Activated T-cell treated with anti-CD3 and anti-CD28 coated beads for 24 hours (primary cell): Measurements from ENCODE around the gene TOR1A.
"Not testable (repeated sequence)": the region's sequence is repeated elsewhere in the genome, so short reads cannot be mapped to it uniquely, and the experiment has no call there.

Source experiments
- DNase-seq: peaks from one replicate; pipeline ENCODE4 v3.0.0-alpha.2; 2020; ENCODE audit warnings: low read depth

The TOR1A gene

DNA sequence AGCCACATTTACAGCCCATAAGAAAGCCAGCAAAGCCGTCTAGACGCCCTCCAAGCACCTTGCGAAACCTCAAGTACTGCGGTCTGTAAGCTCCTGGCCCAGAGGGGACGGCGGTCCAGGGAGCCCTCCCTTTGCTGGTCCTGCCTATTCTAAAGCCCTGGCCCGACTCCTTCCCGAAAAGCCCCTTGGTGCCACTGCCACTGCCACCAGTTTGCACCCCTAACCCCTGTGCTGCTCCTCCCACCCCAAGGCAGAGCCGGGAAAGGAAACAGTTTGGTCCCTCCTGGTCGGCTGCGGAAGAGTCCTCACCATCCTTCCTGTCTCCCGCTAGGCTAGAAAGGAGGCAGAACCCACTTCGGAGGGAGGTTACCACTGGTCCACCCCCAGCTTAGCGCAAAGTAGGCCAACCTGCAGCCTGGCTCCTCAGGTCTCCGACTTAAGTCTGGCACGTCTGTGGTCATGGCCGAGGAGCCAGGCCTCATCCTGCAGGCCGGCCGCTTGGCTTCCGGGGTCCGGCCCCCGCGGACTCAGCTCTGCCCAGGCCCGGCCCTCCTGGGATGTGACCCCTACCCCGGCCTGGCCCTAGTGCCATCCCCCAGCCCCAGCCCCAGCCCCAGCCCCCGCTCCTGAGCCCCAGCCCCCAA is 916 bp downstream of the TOR1A start:
- DNase-seq = no peak

- DNase-seq = no peak
Measured at GRCh38 chr9:129816501-129817435, 7.2 kb downstream of the TOR1A start.

- DNase-seq = no peak
Measured at GRCh38 chr9:129815278-129815677, 8.7 kb downstream of the TOR1A start.

DNA sequence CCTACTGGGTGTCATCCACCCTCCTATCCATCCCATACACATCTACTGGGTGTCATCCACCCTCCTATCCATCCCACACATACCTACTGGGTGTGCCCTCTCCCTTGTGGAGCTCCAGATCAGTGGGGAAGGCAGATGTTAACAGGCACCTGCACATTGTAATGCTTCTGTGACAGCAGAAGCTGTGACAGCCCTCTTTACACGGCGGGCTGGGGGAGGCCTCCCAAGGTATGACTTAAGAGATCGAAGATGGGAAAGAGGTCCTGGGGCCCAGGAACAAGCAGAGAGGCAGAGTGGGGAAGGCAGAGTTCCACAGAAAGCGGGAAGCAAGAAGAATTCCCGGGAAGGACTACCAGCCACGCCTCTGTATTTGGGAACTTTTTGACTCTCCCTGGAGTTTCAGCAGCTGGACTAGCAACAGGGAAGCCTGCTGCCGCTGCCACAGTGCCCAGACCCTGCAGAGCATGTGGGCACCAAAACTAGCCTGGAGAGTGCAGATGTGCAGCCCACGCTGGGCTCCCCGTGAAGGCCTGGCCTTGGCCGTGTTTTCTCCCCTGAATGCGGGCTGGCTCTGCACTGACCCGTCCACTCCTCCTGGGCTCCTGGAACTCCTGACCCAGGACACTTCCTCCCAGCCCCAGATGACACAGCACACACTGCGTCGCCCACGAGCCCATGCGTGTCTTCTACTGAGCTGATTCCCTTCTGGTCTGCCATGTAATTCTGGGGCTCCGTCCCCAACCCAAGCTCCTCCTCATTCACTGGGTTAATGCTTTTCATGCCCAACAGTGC is 9.3 kb downstream of the TOR1A start:
- no peak for DNase-seq

DNA sequence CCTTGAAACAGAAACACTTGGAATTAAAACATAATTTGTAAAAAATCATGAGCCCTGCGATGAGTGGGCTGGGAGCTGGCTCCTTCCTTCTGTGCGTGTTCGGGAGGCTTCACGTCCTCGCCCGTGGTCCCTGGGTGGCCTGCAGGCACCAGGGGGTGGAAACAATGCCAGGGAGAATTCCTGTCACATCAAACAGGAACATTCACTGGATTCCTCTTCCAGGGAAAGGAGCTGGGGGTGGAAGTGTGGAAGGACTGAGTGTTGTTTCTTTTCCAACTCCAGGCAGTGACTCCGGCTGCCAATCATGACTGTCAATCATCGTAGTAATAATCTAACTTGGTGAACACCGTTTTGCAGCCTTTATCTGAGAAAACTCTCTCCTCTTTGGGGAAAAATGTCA is 10.3 kb downstream of the TOR1A start:
- DNase-seq = no peak

- no peak for DNase-seq
Measured at GRCh38 chr9:129812385-129812784, 11.6 kb downstream of the TOR1A start.

DNA sequence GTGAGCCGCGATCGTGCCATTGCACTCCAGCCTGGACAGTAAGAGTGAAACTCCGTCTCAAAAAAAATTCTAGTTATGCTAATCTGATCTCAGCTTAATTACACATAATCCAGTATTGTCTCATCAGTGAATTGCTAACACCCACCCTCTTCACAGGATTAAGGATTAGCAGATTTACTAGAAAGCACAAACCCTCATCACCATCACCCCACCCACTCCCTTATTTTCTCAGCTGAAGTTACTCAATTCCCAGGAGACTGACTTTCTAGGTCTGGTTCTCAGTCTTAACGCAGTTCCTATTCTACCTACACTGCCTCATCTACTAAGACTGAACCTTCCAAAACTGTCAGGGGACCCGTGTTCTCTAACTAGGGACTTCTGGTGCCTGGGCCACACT is 12.0 kb downstream of the TOR1A start:
- no peak for DNase-seq

- DNase-seq = no peak
Measured at GRCh38 chr9:129810788-129811187, 13.1 kb downstream of the TOR1A start.

DNA sequence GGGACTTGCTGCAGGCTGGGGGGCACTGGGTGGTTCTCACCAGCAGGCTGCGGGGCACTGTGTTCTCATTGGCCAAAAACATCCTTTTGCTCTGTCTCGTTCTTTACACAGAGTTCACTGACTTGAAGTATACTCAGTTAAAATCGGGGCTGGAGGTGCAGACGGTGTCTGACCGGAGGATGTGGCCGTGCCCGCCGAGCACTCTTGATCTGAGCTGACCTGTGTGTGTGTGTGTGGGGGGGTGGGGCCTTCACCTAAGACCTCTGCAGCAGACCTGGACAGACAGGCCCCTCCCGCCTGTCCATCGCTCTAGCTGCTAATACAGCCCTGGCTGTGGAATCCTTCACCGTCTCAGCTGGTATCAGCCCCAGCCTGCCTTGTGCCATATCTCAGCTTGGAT is 13.8 kb downstream of the TOR1A start:
- DNase-seq = no peak

GRCh38 chr9:129809346-129809745 is 14.6 kb downstream of the TOR1A start:
- no peak for DNase-seq

DNA sequence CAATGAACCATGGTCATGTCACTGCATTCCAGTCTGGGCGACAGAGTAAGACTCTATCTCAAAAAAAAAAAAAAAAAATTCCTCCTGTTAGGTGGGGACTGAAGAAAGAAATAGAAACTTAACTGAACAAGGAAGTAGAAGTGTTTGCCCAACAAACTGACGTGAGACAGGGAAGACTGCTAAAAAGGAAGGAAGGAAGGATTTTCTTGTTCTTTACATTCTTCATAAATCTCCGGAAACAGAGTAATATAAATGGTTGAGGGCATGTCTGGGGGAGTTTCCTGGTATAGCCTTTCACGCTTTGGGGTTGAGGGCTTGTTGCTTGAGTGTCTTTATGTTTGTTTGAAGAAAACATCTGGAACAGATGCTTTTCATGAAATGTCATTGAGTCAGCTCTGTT is 17.9 kb downstream of the TOR1A start:
- DNase-seq = no peak

DNA sequence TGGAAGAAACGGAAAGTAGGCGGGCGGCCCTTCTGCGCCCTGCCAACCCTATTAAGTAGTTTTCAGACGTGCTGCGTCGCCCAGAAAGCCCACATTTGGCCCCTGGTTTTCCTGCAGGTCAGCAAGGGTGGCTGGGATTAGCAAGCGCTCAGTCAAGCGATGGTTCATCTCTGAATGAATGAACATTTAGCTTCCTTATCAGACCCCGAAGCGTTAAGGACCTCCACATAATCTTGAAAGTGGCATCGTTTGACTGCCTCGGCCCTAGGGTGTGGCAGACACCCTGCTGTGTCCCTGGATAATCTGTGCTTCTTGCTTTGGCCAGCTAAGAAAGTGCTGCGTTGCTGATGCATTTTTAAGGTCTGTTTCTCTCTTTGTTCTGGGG is 20.3 kb downstream of the TOR1A start:
- DNase-seq = no peak

DNA sequence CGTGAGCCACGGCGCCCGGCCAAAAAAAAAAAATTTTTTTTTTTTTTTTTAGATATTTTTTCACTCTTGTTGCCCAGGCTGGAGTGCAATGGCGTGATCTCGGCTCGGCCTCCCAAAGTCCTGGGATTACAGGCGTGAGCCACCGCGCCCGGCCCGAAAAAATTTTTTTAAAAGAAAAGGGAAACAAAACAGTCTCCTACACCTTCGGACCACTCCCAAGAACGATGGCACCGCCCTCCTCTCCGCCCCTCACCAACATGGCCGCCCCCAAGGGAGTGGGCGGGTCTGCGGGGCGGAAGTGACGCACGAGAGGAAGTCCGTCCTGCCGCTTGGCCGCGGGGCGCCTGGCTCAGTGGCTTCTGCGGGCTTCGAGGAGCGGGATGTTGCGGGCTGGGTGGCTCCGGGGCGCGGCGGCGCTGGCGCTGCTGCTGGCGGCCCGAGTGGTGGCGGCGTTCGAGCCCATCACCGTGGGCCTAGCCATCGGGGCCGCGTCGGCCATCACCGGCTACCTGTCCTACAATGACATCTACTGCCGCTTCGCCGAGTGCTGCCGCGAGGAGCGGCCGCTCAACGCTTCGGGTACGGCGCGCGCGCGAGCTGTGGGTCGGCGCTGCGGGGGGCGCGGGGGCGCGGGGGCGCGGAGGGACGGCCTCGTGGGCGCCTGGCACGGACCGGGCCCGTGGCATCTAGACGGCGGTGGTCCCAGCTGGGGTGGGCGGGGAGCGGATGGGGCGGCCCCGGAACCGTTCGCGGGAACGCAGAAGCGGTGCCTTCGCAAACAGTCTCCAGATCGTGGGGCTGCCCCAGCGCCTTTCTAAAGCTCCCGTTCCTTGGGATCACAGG is 20.9 kb downstream of the TOR1A start, which contains the start of gene TOR1B:
TOR1B (plus strand) TSS at position 352 of the 843 bp plus-strand sequence; CDS start at position 381, 29 bp downstream.
- peak; percentile 93 for DNase-seq

GRCh38 chr9:129801504-129801903 is 22.4 kb downstream of the TOR1A start:
- DNase-seq = no peak

DNA sequence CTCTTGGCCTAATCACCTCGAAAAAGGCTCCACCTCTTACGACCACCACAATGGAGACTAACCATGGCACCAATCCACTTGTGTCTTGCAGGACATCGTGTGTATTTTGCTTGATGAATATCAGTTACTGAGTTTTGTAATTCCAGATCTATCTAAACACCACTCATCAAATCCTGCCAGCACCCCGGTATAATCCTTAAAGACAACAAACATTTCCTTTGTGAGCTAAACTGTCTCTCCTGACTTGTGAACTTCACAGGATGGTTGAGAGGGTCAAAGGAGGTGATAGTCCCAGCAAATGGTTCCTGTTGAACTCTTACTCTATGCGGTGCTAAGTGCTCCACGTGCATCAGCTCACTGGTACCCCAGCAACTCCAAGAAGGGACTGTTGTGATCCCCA is 25.0 kb downstream of the TOR1A start:
- no peak for DNase-seq

DNA sequence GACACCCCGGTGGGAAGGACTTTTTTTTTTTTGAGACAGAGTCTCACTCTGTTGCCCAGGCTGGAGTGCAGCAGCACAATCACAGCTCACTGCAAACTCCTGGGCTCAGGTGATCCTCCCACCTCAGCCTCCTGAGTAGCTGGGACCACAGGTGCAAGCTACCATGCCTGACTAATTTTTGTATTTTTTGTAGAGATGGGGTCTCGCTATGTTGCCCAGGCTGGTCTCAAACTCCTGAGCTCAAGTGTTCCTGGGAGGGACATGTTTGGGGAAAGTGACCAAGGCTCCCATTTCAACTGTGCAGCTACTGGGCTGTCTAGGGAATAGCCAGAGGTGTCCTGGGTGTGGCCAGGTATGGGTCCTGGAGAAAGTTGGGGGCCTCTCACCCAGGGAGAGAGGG is 27.9 kb downstream of the TOR1A start:
- not testable (repeated sequence) for DNase-seq

GRCh38 chr9:129794549-129794948 is 29.4 kb downstream of the TOR1A start:
- no peak for DNase-seq

DNA sequence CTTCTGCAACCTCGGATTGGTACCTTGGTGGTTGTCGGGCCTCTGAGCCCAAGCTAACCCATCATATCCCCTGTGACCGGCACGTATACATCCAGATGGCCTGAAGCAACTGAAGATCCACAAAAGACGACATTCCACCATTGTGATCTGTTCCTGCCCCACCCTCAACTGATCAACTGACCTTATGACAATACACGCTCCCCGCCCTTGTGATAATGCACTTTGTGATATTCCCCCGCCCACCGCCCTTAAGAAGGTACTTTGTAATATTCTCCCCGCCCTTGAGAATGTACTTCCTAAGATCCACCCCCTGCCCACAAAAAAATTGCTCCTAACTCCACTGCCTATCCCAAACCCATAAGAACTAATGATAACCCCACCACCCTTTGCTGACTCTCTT is 37.5 kb downstream of the TOR1A start:
- DNase-seq = no peak

DNA sequence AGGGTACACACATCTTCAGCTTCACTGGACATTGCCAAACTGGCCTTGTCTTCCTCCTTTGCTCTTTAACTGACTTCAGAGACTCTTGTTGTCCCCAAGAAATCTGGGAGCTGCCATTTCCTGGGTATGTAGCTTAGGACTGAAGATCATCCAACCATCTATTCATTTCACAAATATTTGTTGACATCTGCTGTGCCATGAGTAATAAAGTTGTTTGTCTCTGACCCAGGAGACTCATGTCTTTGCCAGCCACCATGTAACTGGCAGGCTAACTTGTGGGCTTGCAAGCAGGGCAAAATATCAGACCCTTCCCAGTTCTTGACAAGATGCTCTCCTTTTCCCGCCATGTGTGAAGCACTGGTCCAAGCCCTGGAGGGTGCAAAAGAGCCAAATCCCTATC is 38.1 kb downstream of the TOR1A start:
- no peak for DNase-seq

- DNase-seq = not testable (repeated sequence)
Measured at GRCh38 chr9:129784970-129785369, 39.0 kb downstream of the TOR1A start.

DNA sequence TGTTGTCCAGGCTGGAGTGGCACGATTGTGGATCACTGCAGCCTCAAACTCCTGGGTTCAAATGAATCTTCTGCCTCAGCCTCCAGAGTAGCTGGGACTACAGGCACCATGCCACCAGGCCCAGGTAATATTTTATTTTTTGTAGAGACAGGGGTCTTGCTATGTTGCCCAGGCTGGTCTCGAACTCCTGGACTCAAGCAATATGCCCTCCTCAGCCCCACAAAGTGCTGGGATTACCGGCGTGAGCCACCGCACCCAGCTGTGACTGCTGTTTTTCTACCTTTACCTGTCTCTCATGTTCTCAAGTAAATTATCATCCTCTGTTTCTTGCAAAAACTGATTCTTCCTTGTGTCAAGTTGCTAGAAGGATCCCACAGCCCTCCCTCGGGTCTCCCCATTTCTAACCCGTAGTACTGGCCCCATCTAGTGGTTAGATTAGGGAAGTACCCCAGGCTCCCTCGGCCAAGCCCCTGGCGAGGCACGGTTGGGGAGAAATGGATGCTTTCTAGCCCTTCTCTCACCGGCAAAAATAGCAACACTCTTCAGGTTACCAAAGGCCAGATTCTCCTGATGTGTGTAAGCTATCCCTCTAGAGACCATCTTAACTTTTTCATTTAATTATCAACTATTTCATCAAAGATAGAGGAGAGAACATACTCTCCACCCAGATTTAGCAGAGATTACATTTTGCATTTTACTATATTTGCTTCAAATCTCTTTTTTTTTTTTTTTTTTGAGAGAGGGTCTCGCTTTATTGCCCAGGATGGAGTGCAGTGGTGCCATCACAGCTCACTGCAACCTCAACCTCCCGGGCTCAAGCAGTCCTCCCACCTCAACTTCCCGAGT is 40.2 kb downstream of the TOR1A start:
- DNase-seq = peak; percentile 73
